HepG2 (cell line): ENCODE data around the gene B4GALT5. TPM values are rescaled to one million over a fixed set of nuclear protein-coding genes. Genes with fewer than 3 reads are reported as not detected.

Experiments
- CEBPG ChIP-seq: IDR thresholded peaks from 2 replicates; pipeline ENCODE4 v1.6.1; 2016
- CREBL2 ChIP-seq: sonication (generic); formaldehyde crosslinking; IDR thresholded peaks from 2 replicates; pipeline ENCODE4 v1.8.1; 2023; ENCODE audit warnings: missing genetic modification reagents, mild to moderate bottlenecking, borderline replicate concordance
- EZH2 ChIP-seq: conservative IDR thresholded peaks from 2 replicates; pipeline ENCODE4 v1.6.1; 2012; ENCODE audit warnings: mild to moderate bottlenecking, low read depth, low read length, moderate library complexity
- HNF4G ChIP-seq, 2 experiments: sonication (generic) in 1 of 2; formaldehyde crosslinking in 1 of 2; IDR thresholded peaks; 2 replicates each; pipeline versions ENCODE4 v1.4.0 to v1.6.1; 2011 to 2020; ENCODE audit warnings: borderline replicate concordance in 2 of 2, low read depth in 2 of 2, mild to moderate bottlenecking in 2 of 2, low read length in 1 of 2, missing genetic modification reagents in 1 of 2, moderate library complexity in 1 of 2
- HOXA7 ChIP-seq: sonication (generic); formaldehyde crosslinking; IDR thresholded peaks from 2 replicates; pipeline ENCODE4 v1.8.1; 2022; ENCODE audit warnings: mild to moderate bottlenecking, missing genetic modification reagents, moderate library complexity
- LRRFIP1 ChIP-seq: sonication (generic); formaldehyde crosslinking; conservative IDR thresholded peaks from 2 replicates; pipeline ENCODE4 v1.4.0; 2020; ENCODE audit warnings: missing genetic modification reagents
- MIXL1 ChIP-seq: IDR thresholded peaks from 2 replicates; pipeline ENCODE4 v1.6.1; 2016
- MYNN ChIP-seq: sonication (generic); formaldehyde crosslinking; IDR thresholded peaks from 2 replicates; pipeline ENCODE4 v1.4.0; 2020; ENCODE audit warnings: mild to moderate bottlenecking, low read depth, missing genetic modification reagents
- NCOR1 ChIP-seq: fragments of 200-600 bp; sonication (generic); IDR thresholded peaks from 2 replicates; pipeline ENCODE4 v1.7.0; 2017; ENCODE audit warnings: antibody characterized with exemption, low read length, borderline replicate concordance
- PITX1 ChIP-seq: sonication (generic); formaldehyde crosslinking; IDR thresholded peaks from 2 replicates; pipeline ENCODE4 v1.5.1; 2020; ENCODE audit warnings: mild to moderate bottlenecking, missing genetic modification reagents
- POGK ChIP-seq: sonication (generic); formaldehyde crosslinking; conservative IDR thresholded peaks from 2 replicates; pipeline ENCODE4 v1.8.0; 2022; ENCODE audit warnings: mild to moderate bottlenecking, moderate library complexity, missing genetic modification reagents
- POLR2AphosphoS5 ChIP-seq: IDR thresholded peaks from 2 replicates; pipeline ENCODE4 v1.6.1; 2012; ENCODE audit warnings: low read depth, low read length
- THAP11 ChIP-seq: IDR thresholded peaks from 2 replicates; pipeline ENCODE4 v1.6.1; 2016; ENCODE audit warnings: missing biosample characterization, missing genetic modification reagents
- ZFP82 ChIP-seq: sonication (generic); formaldehyde crosslinking; IDR thresholded peaks from 2 replicates; pipeline ENCODE4 v1.5.1; 2020; ENCODE audit warnings: mild to moderate bottlenecking, missing genetic modification reagents, borderline replicate concordance
- ZNF780A ChIP-seq: sonication (generic); formaldehyde crosslinking; IDR thresholded peaks from 2 replicates; pipeline ENCODE4 v1.8.0; 2022; ENCODE audit warnings: mild to moderate bottlenecking, missing genetic modification reagents, moderate library complexity
- ZSCAN31 ChIP-seq: sonication (generic); formaldehyde crosslinking; IDR thresholded peaks from 2 replicates; pipeline ENCODE4 v1.5.0; 2020; ENCODE audit warnings: low read depth, mild to moderate bottlenecking, missing genetic modification reagents
- polyA plus RNA-seq, 8 experiments: library from polyadenylated mRNA; depleted of rRNA in 3 of 8; stranded (reverse) in 7 of 8; unstranded in 1 of 8; fragments of >200 nt; fragmentation: Illumina TruSeq in 4 of 8; extraction: Trizol in 4 of 8; gene quantifications; 2 replicates each; pipeline versions ENCODE4 v1.2.1 to v1.2.3, GENCODE V29; 2011 to 2016; ENCODE audit warnings: low read depth in 4 of 8, missing spikeins in 1 of 8, mixed read lengths in 1 of 8; ENCODE audit not compliant: insufficient read depth in 1 of 8
- total RNA-seq, 5 experiments: library from RNA; depleted of rRNA; stranded (reverse); fragments of >200 nt; fragmentation: Illumina TruSeq; extraction: Trizol; gene quantifications; 2 replicates each; pipeline ENCODE4 v1.2.3, GENCODE V29; 2016; ENCODE audit warnings: low read depth in 1 of 5
- TF ChIP-seq, protein P1 (sequence below): sonication (generic); formaldehyde crosslinking; conservative IDR thresholded peaks from 2 replicates; pipeline ENCODE4 v1.8.0; 2022; ENCODE audit warnings: low read depth, missing genetic modification reagents
- TF ChIP-seq, protein P2 (sequence below): sonication (generic); formaldehyde crosslinking; IDR thresholded peaks from 2 replicates; pipeline ENCODE4 v1.4.0; 2020; ENCODE audit warnings: missing genetic modification reagents

The B4GALT5 gene
- total and polyA plus RNA-seq, 2 of the 13 experiments (the other 11 are each of a cell fraction or from before 2014, with no cell fraction given): 27.3 to 30.9 TPM

GRCh38 chr20:49713753-49714712 is at the start of gene B4GALT5 (continued):
- TF ChIP-seq HNF4G (IDR thresholded peaks at IDR 0.05; ENCODE audit: borderline replicate concordance, low read depth, low read length) (no peak; the same call in 1 of the 2 replicates), HNF4G (CRISPR knock-in tag; IDR thresholded peaks at IDR 0.05; ENCODE audit: borderline replicate concordance, low read depth) (0 out of 2 replicates have a peak, but pooled peaks have one; percentile 33), POLR2AphosphoS5 (peak; percentile 44), MIXL1 (CRISPR knock-in tag) (peak; percentile 71; the same call in 1 of the 2 replicates), MYNN (CRISPR knock-in tag) (peak; percentile 73; the same call in 1 of the 2 replicates), POGK (peak; percentile 60; the same call in 1 of the 2 replicates), THAP11 (CRISPR knock-in tag) (peak; percentile 51; the same call in 1 of the 2 replicates), ZFP82 (no peak), PITX1 (CRISPR knock-in tag) (peak; percentile 47; the same call in 1 of the 2 replicates), LRRFIP1 (no peak), NCOR1 (no peak), HOXA7 (CRISPR knock-in tag) (no peak), ZSCAN31 (CRISPR knock-in tag) (0 out of 2 replicates have a peak, but pooled peaks have one; percentile 18), ZNF780A (CRISPR knock-in tag) (0 out of 2 replicates have a peak, but pooled peaks have one; percentile 34), EZH2 (no peak; the same call in 1 of the 2 replicates), CREBL2 (CRISPR knock-in tag) (0 out of 2 replicates have a peak, but pooled peaks have one; percentile 53), CEBPG (0 out of 2 replicates have a peak, but pooled peaks have one; percentile 44)
- TF ChIP-seq, protein P1, sequence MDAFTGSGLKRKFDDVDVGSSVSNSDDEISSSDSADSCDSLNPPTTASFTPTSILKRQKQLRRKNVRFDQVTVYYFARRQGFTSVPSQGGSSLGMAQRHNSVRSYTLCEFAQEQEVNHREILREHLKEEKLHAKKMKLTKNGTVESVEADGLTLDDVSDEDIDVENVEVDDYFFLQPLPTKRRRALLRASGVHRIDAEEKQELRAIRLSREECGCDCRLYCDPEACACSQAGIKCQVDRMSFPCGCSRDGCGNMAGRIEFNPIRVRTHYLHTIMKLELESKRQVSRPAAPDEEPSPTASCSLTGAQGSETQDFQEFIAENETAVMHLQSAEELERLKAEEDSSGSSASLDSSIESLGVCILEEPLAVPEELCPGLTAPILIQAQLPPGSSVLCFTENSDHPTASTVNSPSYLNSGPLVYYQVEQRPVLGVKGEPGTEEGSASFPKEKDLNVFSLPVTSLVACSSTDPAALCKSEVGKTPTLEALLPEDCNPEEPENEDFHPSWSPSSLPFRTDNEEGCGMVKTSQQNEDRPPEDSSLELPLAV (CRISPR knock-in tag): no peak
- TF ChIP-seq, protein P2, sequence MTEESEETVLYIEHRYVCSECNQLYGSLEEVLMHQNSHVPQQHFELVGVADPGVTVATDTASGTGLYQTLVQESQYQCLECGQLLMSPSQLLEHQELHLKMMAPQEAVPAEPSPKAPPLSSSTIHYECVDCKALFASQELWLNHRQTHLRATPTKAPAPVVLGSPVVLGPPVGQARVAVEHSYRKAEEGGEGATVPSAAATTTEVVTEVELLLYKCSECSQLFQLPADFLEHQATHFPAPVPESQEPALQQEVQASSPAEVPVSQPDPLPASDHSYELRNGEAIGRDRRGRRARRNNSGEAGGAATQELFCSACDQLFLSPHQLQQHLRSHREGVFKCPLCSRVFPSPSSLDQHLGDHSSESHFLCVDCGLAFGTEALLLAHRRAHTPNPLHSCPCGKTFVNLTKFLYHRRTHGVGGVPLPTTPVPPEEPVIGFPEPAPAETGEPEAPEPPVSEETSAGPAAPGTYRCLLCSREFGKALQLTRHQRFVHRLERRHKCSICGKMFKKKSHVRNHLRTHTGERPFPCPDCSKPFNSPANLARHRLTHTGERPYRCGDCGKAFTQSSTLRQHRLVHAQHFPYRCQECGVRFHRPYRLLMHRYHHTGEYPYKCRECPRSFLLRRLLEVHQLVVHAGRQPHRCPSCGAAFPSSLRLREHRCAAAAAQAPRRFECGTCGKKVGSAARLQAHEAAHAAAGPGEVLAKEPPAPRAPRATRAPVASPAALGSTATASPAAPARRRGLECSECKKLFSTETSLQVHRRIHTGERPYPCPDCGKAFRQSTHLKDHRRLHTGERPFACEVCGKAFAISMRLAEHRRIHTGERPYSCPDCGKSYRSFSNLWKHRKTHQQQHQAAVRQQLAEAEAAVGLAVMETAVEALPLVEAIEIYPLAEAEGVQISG: peak; percentile 88
